OCI-LY1 (cell line): ENCODE data around the gene ARL2BP.

Experiments used
- H2AFZ ChIP-seq: fragments of 200-600 bp; sonication (generic), shearing (Covaris generic); 2 replicates; pipeline ENCODE4 v1.6.0; 2014; ENCODE audit warnings: antibody characterized with exemption, mild to moderate bottlenecking, low read length
- H3F3A ChIP-seq: fragments of 200-600 bp; sonication (generic), shearing (Covaris generic); 2 replicates; pipeline ENCODE4 v1.6.0; 2014; ENCODE audit warnings: mild to moderate bottlenecking, antibody characterized with exemption, low read length, moderate library complexity; ENCODE audit not compliant: insufficient read depth
- H3K27ac ChIP-seq: fragments of 200-600 bp; sonication (generic); 2 replicates; pipeline ENCODE4 v1.5.1; 2014; ENCODE audit warnings: low read length, mixed run types, mild to moderate bottlenecking, low read depth; ENCODE audit not compliant: poor library complexity, severe bottlenecking
- H3K27me3 ChIP-seq: fragments of 200-600 bp; sonication (generic); 2 replicates; pipeline ENCODE4 v1.6.0; 2014; ENCODE audit warnings: antibody characterized with exemption, mild to moderate bottlenecking, low read length, moderate library complexity; ENCODE audit not compliant: insufficient read depth
- H3K36me3 ChIP-seq: fragments of 200-600 bp; sonication (generic); 2 replicates; pipeline ENCODE4 v1.6.1; 2014; ENCODE audit warnings: mild to moderate bottlenecking, antibody characterized with exemption, low read length, moderate library complexity, mixed read lengths; ENCODE audit not compliant: insufficient read depth
- H3K4me1 ChIP-seq: fragments of 200-600 bp; sonication (generic); 2 replicates; pipeline ENCODE4 v1.5.1; 2014; ENCODE audit warnings: mild to moderate bottlenecking, low read length, moderate library complexity; ENCODE audit not compliant: insufficient read depth, severe bottlenecking
- H3K4me2 ChIP-seq: fragments of 200-600 bp; sonication (generic), shearing (Covaris generic); 2 replicates; pipeline ENCODE4 v1.6.1; 2014; ENCODE audit warnings: low read length
- H3K4me3 ChIP-seq: fragments of 200-600 bp; sonication (generic); 2 replicates; pipeline ENCODE4 v1.5.1; 2014; ENCODE audit warnings: low read length, low read depth, mild to moderate bottlenecking, mixed read lengths; ENCODE audit not compliant: poor library complexity, severe bottlenecking
- H3K79me2 ChIP-seq: fragments of 200-600 bp; shearing (Covaris generic); 2 replicates; pipeline ENCODE4 v1.6.1; 2016; ENCODE audit warnings: mixed run types, low read length, mixed read lengths; ENCODE audit not compliant: insufficient read depth
- H3K9ac ChIP-seq: fragments of 200-600 bp; sonication (generic), shearing (Covaris generic); 2 replicates; pipeline ENCODE4 v1.6.1; 2014; ENCODE audit warnings: mild to moderate bottlenecking, low read length, mixed read lengths
- H3K9me2 ChIP-seq: fragments of 200-600 bp; sonication (generic), shearing (Covaris generic); 2 replicates; pipeline ENCODE4 v1.6.1; 2014; ENCODE audit warnings: low read depth, mild to moderate bottlenecking, low read length, mixed read lengths
- H3K9me3 ChIP-seq: fragments of 200-600 bp; shearing (Covaris generic); 2 replicates; pipeline ENCODE4 v1.6.1; 2014; ENCODE audit warnings: low read length, mixed read lengths
- H4K20me1 ChIP-seq: fragments of 200-600 bp; sonication (generic), shearing (Covaris generic); 2 replicates; pipeline ENCODE4 v1.6.0; 2016; ENCODE audit warnings: mild to moderate bottlenecking, low read length; ENCODE audit not compliant: insufficient read depth
- EZH2 ChIP-seq: fragments of 200-600 bp; sonication (generic), shearing (Covaris generic); IDR thresholded peaks from 2 replicates; pipeline ENCODE4 v1.8.0; 2017; ENCODE audit warnings: borderline replicate concordance, mixed run types, mild to moderate bottlenecking, antibody characterized with exemption, low read length, moderate library complexity, mixed read lengths
- TF ChIP-seq, protein P1 (sequence below): fragments of 200-600 bp; sonication (generic), shearing (Covaris generic); IDR thresholded peaks from 2 replicates; pipeline ENCODE4 v1.5.1; 2017; ENCODE audit warnings: mild to moderate bottlenecking, antibody characterized with exemption, low read length, moderate library complexity, mixed read lengths

The ARL2BP gene

DNA sequence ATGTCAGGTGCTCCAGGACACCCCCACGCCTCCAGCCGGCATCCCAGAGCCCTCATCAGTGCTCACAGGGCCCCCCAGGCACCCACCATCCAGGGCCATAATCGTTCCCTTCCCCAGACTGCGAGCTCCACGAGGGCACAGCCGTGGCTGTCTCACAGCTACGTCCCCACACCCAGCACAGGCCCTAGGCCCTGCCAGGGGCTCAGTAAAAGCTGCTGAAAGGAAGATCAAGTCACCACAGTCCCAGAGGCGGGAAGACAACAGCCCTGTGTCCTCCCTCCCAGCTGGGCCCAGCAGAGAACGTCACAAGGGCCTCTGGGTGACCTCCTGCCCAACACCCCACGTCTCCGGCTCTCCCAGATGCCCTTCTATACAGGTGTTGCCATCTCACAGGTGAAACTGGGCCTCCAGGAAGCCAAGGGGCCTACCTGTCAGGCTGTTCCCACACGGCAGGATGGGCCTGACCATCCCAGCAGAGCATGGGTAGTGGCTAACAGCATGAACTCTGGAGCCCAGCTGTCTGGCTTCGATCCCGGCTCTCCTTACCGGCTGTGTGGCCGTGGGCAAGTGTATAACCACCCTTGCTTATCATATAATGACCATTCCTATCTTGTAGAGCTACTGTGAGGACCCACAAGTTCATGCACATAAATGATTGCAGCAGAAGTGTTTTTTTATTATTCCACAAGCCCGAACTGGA lies 17.9 kb downstream of the ARL2BP start:
- Histone ChIP-seq H3K9ac (no peak overlapping the region), H3K36me3 (no peaks in the 10 kb centered on the region), H3K9me2 (no peaks in the 10 kb centered on the region), H3F3A (no peaks in the 10 kb centered on the region), H3K9me3 (no peaks in the 10 kb centered on the region), H3K4me3 (no peak overlapping the region), H3K4me1 (peaks cover 27% of the 10 kb centered on the region), H2AFZ (no peak overlapping the region), H3K27ac (no peak overlapping the region), H4K20me1 (no peaks in the 10 kb centered on the region), H3K79me2 (no peaks in the 10 kb centered on the region), H3K4me2 (no peak overlapping the region), H3K27me3 (no peaks in the 10 kb centered on the region)
- TF ChIP-seq EZH2 = no peak
- TF ChIP-seq, protein P1, sequence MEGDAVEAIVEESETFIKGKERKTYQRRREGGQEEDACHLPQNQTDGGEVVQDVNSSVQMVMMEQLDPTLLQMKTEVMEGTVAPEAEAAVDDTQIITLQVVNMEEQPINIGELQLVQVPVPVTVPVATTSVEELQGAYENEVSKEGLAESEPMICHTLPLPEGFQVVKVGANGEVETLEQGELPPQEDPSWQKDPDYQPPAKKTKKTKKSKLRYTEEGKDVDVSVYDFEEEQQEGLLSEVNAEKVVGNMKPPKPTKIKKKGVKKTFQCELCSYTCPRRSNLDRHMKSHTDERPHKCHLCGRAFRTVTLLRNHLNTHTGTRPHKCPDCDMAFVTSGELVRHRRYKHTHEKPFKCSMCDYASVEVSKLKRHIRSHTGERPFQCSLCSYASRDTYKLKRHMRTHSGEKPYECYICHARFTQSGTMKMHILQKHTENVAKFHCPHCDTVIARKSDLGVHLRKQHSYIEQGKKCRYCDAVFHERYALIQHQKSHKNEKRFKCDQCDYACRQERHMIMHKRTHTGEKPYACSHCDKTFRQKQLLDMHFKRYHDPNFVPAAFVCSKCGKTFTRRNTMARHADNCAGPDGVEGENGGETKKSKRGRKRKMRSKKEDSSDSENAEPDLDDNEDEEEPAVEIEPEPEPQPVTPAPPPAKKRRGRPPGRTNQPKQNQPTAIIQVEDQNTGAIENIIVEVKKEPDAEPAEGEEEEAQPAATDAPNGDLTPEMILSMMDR = no peak

DNA sequence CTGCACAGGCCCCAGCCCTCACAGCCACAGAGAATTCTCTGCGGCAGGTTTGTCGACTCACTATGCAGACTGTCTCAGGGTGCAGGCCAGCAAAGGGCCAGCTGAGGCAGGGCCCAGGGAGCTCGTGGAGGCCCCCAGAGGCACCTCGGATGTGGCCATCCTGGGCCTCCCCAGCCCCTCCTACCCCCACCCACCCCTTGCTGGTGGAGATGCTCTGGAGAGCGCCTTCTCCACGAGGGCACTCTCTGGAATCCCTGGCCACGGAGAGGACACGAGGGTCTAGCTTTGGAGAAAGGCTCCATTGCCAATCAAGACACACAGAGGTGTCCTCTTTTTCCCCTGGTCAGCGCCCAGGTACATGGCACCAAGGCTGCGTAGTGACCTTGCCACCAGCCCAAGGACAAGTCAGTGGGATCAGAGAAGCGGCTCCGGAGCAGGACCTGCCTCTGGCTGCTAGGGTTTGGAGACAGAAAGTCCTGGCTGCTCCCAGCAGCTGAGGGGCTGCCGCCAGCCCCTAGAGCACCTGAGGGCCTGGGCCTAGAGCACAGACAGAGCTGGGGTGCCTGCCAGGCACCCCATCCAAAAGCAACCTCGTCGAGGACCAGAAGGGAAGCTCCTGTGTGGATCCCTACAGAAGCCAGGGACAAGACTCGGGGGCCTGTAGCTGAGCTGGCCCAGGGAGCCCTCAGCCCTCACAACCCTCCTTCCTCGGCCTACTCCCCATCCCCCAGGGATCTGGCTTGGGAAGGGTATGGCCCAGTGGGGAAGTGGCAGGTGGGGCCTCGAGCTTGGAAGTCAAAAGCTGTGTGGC lies 18.7 kb downstream of the ARL2BP start:
- no peak overlapping the region for H2AFZ ChIP-seq
- no peaks in the 10 kb centered on the region for H3K36me3 ChIP-seq
- TF ChIP-seq EZH2 = no peak
- TF ChIP-seq, protein P1 = no peak
- no peaks in the 10 kb centered on the region for H3K9me3 ChIP-seq
- H3K9me2 ChIP-seq = no peaks in the 10 kb centered on the region
- H4K20me1 ChIP-seq = no peaks in the 10 kb centered on the region
- H3K27ac ChIP-seq = no peak overlapping the region
- no peak overlapping the region for H3K4me3 ChIP-seq
- H3K4me1 ChIP-seq = peaks cover 27% of the 10 kb centered on the region
- H3K4me2 ChIP-seq = no peak overlapping the region
- H3K27me3 ChIP-seq = no peaks in the 10 kb centered on the region
- no peaks in the 10 kb centered on the region for H3K79me2 ChIP-seq
- no peak overlapping the region for H3K9ac ChIP-seq
- no peaks in the 10 kb centered on the region for H3F3A ChIP-seq

DNA sequence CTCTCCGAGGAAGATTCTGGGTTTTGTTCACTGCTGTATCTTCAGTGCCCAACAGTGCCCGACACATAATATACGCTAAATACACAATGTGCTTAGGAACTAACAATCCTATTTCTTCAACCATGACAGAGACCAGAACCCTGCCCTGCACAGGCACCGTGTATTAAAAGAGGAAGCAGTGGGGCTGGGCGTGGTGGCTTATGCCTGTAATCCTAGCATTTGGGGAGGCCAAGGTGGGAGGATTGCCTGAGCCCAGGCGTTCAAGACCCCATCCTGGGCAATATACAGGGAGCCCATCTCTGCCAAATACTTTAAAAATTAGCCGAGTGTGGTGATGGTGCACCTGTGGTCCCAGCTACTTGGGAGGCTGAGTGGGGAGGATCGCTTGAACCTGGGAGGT lies 19.3 kb downstream of the ARL2BP start:
- TF ChIP-seq EZH2 = no peak
- TF ChIP-seq, protein P1 = no peak
- peaks cover 27% of the 10 kb centered on the region for H3K4me1 ChIP-seq
- no peaks in the 10 kb centered on the region for H3K36me3 ChIP-seq

More for the DNA sequence above, 19.3 kb downstream of the ARL2BP start:
- Histone ChIP-seq H3K27ac (no peak overlapping the region), H3K9ac (no peak overlapping the region), H3K9me2 (no peaks in the 10 kb centered on the region), H3K27me3 (no peaks in the 10 kb centered on the region), H3F3A (no peaks in the 10 kb centered on the region), H3K79me2 (no peaks in the 10 kb centered on the region), H2AFZ (no peak overlapping the region), H3K4me3 (no peak overlapping the region), H4K20me1 (no peaks in the 10 kb centered on the region), H3K4me2 (no peak overlapping the region), H3K9me3 (no peaks in the 10 kb centered on the region)
